HEK293 (cell line): ENCODE data around the gene OR2T8.

Source experiments
- TCF7L2 ChIP-seq: IDR thresholded peaks from 2 replicates; pipeline ENCODE4 v1.6.1; 2011; ENCODE audit warnings: low read depth, mild to moderate bottlenecking, inconsistent platforms, low read length, moderate library complexity, borderline replicate concordance
- ZNF112 ChIP-seq: fragments of 450-650 bp; formaldehyde crosslinking; IDR thresholded peaks from 2 replicates; pipeline ENCODE4 v1.5.0; 2017; ENCODE audit warnings: missing biosample characterization, missing genetic modification characterization
- TF ChIP-seq, protein P1 (sequence below): fragments of 450-650 bp; formaldehyde crosslinking; IDR thresholded peaks from 2 replicates; pipeline ENCODE4 v1.5.1; 2016; ENCODE audit warnings: missing biosample characterization, missing genetic modification characterization

DNA sequence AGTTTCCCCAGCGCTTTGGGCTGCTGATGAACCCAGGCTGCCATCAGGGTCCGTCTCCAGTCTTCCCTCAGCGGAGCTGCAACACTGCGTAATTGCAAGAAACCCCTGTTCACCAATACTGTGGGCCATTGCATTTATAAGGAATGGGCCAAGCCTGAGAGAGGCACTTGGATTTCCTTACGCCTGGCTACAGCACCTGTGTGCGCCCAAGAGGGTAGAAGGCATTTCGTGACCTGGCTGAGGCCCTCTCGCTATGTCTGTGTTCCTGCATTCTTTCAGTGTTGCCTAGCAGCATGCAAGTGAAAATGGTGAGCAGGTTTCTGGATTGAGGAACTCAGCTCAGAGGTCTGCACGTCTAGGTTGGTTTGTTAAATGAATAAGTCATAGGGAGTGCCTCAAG lies 36.7 kb upstream of the OR2T8 start:
- TF ChIP-seq ZNF112 (tag by site-specific recombination) (no peak), TCF7L2 (no peak)
- TF ChIP-seq, protein P1, sequence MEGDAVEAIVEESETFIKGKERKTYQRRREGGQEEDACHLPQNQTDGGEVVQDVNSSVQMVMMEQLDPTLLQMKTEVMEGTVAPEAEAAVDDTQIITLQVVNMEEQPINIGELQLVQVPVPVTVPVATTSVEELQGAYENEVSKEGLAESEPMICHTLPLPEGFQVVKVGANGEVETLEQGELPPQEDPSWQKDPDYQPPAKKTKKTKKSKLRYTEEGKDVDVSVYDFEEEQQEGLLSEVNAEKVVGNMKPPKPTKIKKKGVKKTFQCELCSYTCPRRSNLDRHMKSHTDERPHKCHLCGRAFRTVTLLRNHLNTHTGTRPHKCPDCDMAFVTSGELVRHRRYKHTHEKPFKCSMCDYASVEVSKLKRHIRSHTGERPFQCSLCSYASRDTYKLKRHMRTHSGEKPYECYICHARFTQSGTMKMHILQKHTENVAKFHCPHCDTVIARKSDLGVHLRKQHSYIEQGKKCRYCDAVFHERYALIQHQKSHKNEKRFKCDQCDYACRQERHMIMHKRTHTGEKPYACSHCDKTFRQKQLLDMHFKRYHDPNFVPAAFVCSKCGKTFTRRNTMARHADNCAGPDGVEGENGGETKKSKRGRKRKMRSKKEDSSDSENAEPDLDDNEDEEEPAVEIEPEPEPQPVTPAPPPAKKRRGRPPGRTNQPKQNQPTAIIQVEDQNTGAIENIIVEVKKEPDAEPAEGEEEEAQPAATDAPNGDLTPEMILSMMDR (tag by site-specific recombination) = no peak
